Tibial artery (tissue), 4 donors: Measurements from ENCODE around the gene ECE2.
A peak's percentile ranks its signal among the peaks of the same experiment; 100 is the strongest.

Experiments
- DNase-seq, 2 donors: peaks; one replicate each; pipeline ENCODE4 v3.0.0-alpha.2; 2019
- H3K27ac ChIP-seq, 2 donors: fragments of 200-600 bp; sonication (generic) in 1 of 2; 1 replicate in 1 of 2; 2 replicates in 1 of 2; pipeline ENCODE4 v1.5.1; 2018 to 2019; ENCODE audit warnings: mild to moderate bottlenecking in 1 of 2
- H3K27me3 ChIP-seq, 2 donors: fragments of 200-600 bp; sonication (generic) in 1 of 2; one replicate each; pipeline versions ENCODE4 v1.5.1 to v1.6.0; 2016 to 2019
- H3K36me3 ChIP-seq, 3 donors: fragments of 200-600 bp; sonication (generic) in 2 of 3; one replicate each; pipeline ENCODE4 v1.5.1; 2016 to 2019; ENCODE audit warnings: mild to moderate bottlenecking in 2 of 3
- H3K4me1 ChIP-seq, 4 donors: fragments of 200-600 bp; sonication (generic) in 2 of 4; 1 replicate in 3 of 4; 2 replicates in 1 of 4; pipeline ENCODE4 v1.5.1; 2016 to 2019
- H3K4me3 ChIP-seq, 2 donors: fragments of 200-600 bp; sonication (generic) in 1 of 2; 1 replicate in 1 of 2; 2 replicates in 1 of 2; pipeline ENCODE4 v1.5.1; 2018 to 2019; ENCODE audit warnings: mild to moderate bottlenecking in 2 of 2
- H3K9me3 ChIP-seq, 3 donors: fragments of 200-600 bp; sonication (generic) in 1 of 3; one replicate each; pipeline ENCODE4 v1.5.1; 2016 to 2019
- CTCF ChIP-seq, 2 experiments: fragments of 200-600 bp in 1 of 2; fragments of 450-650 bp in 1 of 2; IDR thresholded peaks; one replicate each; pipeline ENCODE4 v1.5.1; 2017 to 2019; ENCODE audit warnings: antibody characterized with exemption in 2 of 2, mild to moderate bottlenecking in 1 of 2, moderate library complexity in 1 of 2
- intact Hi-C: fragments of 100-400 bp; cut with DNase I; formaldehyde crosslinking; loops from one replicate; pipeline ENCODE4 v1.15.0; 2023; ENCODE audit warnings: low total_unique reads

Gene ECE2

GRCh38 chr3:184230603-184231528, 45.0 kb upstream of the ECE2 start:
- peaks cover 0 to 26% (median 23%) of the 10 kb centered on the region in 4 donors for H3K4me1 ChIP-seq
- H3K27me3 ChIP-seq = peaks cover 8 to 75% of the 10 kb centered on the region in 2 donors
- DNase-seq = no peak
- H3K4me3 ChIP-seq = peak overlapping the region; percentile 34 to 63
- intact Hi-C loops = no loop called here
- no peaks in the 10 kb centered on the region for H3K9me3 ChIP-seq
- H3K36me3 ChIP-seq = no peaks in the 10 kb centered on the region
- no peak for TF ChIP-seq CTCF (IDR thresholded peaks at IDR 0.05)
- H3K27ac ChIP-seq = no peak overlapping the region

- Histone ChIP-seq H3K9me3 (no peaks in the 10 kb centered on the region), H3K4me3 (no peak overlapping the region), H3K27ac (no peak overlapping the region), H3K27me3 (peaks cover 8 to 80% of the 10 kb centered on the region in 2 donors), H3K36me3 (no peaks in the 10 kb centered on the region), H3K4me1 (peaks cover 0 to 26% (median 23%) of the 10 kb centered on the region in 4 donors)
- DNase-seq = no peak
- no peak for TF ChIP-seq CTCF (IDR thresholded peaks at IDR 0.05)
- intact Hi-C loops = no loop called here
These were observed 44.2 kb upstream of the ECE2 start for GRCh38 chr3:184231671-184232070.

GRCh38 chr3:184233127-184233843, 42.5 kb upstream of the ECE2 start:
- no peak overlapping the region for H3K27ac ChIP-seq
- H3K36me3 ChIP-seq = no peaks in the 10 kb centered on the region
- peaks cover 8 to 74% of the 10 kb centered on the region in 2 donors for H3K27me3 ChIP-seq
- no peak for DNase-seq
- peaks cover 0 to 26% (median 23%) of the 10 kb centered on the region in 4 donors for H3K4me1 ChIP-seq
- no peaks in the 10 kb centered on the region for H3K9me3 ChIP-seq
- intact Hi-C loops = no loop called here
- no peak overlapping the region for H3K4me3 ChIP-seq
- no peak for TF ChIP-seq CTCF (IDR thresholded peaks at IDR 0.05)

DNA sequence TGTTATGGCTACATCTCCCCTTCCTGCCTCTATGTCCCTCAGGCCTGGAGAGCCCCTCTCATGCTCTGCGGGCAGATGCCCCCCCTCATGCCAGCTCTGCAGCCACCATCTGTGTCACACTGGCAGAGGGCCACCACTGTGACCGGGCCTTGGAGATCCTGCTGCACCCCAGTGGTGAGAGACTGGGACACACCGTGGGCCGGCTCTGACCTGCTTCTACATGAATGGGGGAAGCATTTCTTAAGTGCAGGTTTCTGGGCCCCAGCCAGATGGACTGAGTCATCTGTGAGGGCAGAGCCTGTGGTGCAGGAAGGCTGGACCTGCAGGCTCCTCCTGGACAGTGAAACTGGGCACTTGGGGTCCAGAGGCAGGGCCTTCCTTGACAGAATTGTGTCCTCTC, 41.6 kb upstream of the ECE2 start:
- H3K4me1 ChIP-seq = peaks cover 0 to 19% (median 17%) of the 10 kb centered on the region in 4 donors
- no peak for DNase-seq
- no peaks in the 10 kb centered on the region for H3K9me3 ChIP-seq
- H3K4me3 ChIP-seq = no peak overlapping the region
- TF ChIP-seq CTCF (IDR thresholded peaks at IDR 0.05) = no peak
- H3K36me3 ChIP-seq = no peaks in the 10 kb centered on the region
- H3K27ac ChIP-seq = no peak overlapping the region
- intact Hi-C loops = no loop called here
- H3K27me3 ChIP-seq = peaks cover 8 to 64% of the 10 kb centered on the region in 2 donors

DNA sequence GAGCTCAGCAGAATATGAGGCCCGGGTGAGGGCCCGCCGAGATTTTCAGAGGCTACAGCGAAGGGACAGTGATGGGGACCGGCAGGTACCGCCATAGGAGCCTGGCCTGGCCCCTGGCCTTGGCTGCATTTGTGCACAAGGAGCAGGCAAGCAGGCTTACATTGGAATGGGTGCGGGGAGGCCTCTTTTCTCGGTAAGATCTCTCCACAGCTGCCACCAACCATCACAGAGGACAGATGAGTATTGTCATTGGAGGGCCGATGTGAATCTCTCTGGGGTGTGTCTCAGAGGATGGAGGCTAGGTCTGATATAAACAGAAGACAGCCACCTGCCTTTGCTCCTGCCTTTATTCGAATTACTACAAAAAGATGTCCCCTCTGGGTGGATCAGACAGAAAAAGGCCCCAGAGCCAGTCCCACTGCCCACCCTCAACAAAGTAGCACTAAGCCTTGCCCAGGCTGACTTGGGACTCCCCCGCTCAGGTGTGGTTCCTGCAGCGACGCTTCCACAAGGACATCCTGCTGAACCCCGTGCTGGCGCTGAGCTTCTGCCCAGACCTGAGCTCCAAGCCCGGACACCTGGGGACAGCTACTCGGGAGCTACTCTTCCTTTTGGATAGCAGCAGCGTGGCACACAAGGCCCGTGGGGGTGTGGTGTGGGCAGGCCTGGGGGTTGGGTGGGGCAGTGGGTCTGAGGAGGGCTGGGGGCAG, 41.0 kb upstream of the ECE2 start:
- no peak for TF ChIP-seq CTCF (IDR thresholded peaks at IDR 0.05)
- no peak for DNase-seq
- Histone ChIP-seq H3K9me3 (no peaks in the 10 kb centered on the region), H3K4me3 (no peak overlapping the region), H3K27me3 (peaks cover 3 to 62% of the 10 kb centered on the region in 2 donors), H3K36me3 (no peaks in the 10 kb centered on the region), H3K27ac (no peak overlapping the region), H3K4me1 (peaks cover 0 to 13% (median 11%) of the 10 kb centered on the region in 4 donors)
- intact Hi-C loops = no loop called here
